ENCODE data around the gene TSGA10.
"Not testable (repeated sequence)": the region's sequence is repeated elsewhere in the genome, so short reads cannot be mapped to it uniquely, and the experiment has no call there.

Gene TSGA10

GRCh38 chr2:99154643-99155536 is at the start of gene TSGA10, which contains the start of gene LIPT1:
Gene TSGA10 (minus strand): TSS chr2:99154942. CDS start chr2:99109439, 45,503 bp downstream.
Gene LIPT1 (plus strand): TSS chr2:99154967. CDS start chr2:99161958, 6,991 bp downstream.
- DNase-seq = peak; percentile 80 to 97

GRCh38 chr2:99201959-99202678 is 47.4 kb upstream of the TSGA10 start:
- DNase-seq = no peak

DNA sequence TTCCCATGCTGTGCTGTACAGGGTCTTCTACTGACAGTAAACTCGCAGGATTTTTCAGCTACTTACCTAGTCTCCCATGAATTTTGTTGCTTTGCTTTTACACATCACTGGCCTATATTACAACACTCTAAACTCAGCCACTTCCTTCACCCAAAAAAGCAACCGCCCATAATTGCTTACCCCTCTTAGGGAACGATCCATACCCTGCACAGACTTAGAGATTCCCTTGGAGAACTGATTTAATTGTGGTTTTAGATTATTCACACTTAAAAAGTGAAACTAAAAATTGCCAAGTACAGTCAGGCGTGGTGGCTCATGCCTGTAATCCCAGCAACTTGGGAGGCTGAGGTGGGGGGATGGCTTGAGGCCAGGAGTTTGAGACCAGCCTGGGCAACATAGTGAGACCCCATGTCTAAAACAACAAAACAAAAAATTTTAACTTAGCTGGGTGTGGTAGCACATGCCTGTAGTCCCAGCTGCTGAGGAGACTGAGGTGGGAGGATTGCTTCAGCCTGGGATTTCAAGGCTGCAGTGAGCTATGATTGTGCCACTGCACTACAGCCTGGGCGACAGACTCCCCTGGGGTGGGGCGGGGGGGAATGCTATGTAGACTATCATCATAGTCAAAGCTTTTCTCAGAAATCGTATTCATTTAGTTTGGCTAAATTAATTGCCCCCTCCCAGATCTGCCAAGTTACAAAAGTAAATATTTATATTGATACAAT is 45.5 kb upstream of the TSGA10 start:
- DNase-seq = no peak

DNA sequence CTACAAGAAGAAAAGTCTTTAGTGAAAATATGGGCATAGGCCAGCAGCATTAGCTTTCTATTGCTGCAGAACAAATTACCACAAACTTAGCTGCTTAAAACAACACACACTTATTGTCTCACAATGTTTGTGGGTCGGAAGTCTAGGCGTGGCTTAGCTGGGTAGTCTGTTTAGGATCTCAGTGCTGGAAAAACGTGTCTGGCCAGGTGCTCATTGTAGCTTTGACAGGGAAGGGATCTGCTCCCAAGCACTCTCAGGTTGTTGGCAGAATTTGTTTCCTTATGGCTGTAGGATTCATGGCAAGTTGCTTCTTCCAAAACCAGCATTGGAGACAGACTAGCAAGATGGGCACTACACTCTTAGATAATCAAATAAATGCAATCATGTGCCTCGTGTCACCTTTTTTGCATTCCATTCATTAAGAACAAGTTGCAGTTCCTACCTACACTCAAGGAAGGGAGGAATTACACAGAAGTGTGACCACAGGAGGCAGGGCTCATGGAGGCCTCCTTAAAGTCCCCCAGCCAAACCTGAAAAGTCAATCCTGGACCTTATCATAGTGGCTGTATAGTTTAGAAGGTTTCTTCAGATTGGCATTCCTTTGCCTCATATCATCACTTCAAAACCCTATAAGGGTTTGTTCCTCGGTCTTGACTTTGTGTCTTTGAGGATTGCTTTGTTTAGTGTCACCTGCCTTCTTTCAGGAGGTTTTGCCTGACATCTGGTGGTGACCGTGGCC is 43.5 kb upstream of the TSGA10 start:
- DNase-seq = no peak

- DNase-seq = not testable (repeated sequence)
Measured at GRCh38 chr2:99192364-99192763, 37.6 kb upstream of the TSGA10 start.

DNA sequence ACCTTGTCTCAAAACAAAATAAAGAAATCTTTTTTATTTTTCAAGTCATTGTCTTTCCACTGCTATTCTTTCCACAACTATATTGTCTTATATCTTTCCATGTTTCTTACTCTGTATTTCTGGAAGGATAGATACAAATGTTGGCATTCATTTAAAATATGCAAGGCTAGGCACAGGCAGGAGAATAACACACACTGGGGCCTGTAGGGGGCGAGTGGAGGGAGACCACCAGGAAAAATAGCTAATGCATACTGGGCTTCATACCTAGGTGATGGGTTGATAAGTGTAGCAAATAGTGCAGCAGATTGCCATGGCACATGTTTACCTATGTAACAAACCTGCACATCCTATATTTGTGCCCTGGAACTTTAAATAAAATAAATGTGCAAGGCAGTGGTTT is 35.8 kb upstream of the TSGA10 start:
- DNase-seq = no peak

GRCh38 chr2:99188357-99188756 is 33.6 kb upstream of the TSGA10 start:
- no peak for DNase-seq

DNA sequence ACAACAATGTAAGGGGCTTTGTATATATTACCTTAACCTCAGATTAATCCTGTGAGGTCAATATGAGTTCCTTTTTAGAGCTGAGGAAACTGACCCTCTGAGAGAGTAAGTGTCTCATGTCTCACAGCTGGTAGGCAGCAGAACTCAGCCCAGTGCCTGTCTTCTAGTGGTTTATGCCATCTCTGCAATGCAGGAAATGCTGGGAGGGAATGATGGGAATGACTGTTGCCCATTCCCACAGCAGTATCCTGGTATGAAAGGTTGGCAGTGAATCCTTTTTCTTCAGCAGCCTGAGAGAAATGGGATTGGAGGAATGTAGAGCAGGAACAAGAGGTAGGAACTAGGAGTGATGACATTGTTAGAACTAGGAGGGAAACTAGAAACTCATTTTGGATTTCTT is 32.3 kb upstream of the TSGA10 start:
- DNase-seq = no peak

DNA sequence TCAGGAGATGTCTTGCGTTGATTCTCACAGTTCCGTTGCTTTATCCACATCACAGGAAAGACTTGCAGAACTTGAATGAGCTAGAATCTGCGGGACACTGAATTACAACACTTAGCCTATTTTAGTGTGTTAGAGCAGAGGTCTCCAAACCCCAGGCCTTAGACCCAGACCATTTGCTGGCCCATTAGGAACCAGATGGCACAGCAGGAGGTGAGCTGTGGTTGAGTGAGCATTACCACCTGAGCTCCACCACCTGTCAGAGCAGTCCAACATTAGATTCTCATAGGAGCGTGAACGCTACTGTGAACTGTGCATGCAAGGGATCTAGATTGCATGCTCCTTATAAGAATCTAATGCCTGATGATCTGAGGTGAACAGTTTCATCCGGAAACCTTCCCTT is 30.1 kb upstream of the TSGA10 start:
- no peak for DNase-seq

DNA sequence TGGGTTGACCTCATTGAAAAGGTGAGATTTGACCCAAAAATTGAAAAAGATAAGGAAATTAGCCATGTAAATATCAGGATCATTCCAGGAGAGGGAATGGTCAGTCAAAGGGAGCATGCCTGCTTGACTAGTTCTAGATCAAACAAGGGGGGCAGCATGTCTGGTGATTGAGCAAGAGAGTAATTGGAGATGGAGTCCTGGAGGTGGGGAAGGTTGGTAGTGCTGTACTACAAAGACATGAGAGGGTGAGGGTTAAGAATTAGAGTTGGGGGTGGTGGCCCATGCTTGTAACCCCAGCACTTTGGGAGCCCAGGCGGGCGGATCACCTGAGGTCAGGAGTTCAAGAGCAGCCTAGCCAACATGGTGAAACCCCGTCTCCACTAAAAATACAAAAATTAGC is 28.3 kb upstream of the TSGA10 start:
- DNase-seq = no peak

DNA sequence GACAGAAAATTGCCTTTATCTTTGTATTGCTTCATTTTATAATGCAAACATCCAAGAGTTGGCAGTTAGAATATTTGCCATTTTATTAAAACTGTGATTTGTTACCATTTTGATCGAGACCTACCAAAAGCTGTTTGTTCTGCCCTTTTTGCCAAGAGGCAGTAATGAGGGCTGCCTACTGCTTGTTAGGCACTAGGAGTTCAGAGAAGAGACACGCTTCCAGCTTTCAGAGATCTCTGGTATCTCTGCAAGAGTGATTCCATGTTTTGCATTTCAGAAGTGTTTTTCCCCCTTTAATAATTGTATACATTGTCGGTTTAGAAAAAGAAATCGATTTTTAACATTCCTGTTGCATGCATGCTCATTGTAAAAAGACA is 26.9 kb upstream of the TSGA10 start:
- DNase-seq = no peak

GRCh38 chr2:99180755-99181623 is 26.2 kb upstream of the TSGA10 start, which contains the start of the genes MITD1 and MRPL30:
Gene MITD1 (minus strand): TSS chr2:99181058. CDS start chr2:99180981, 77 bp downstream.
Gene MRPL30 (plus strand): TSS chr2:99181184. CDS start chr2:99186204, 5,020 bp downstream.
- peak; percentile 93 to 97 for DNase-seq

DNA sequence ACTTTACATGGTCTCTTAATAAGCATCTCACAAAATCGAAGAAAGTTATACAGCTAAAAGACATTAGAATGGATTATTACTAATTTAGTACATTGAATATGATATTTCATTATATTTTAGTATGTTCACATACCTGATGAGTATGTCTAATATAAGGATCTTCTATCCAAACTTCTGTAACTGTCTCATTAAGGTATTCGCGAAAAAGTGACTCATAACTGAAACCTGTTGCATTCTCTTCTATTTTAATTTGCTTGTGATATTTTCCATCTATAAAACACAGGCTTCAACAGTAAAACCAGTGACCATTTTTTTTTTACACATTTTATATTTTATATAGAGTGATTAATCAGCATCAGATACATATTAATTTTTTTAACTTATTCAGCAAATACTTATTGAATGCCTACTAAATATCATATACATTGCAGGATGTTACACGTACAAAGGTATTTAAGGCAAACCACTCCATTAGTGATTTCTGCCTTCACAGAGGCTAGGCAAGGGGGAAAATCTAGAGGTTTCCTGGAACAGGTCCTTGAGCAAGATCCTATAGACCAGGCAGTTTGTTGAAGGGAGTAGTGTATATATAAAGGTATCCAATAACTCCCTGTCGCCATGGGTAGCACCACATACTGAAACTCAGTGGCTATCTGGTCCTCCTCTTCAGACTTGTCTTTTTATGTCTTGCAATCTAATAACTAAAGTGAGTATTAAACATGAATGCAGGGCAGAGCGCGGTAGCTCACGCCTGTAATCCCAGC is 16.8 kb upstream of the TSGA10 start:
- DNase-seq = no peak

DNA sequence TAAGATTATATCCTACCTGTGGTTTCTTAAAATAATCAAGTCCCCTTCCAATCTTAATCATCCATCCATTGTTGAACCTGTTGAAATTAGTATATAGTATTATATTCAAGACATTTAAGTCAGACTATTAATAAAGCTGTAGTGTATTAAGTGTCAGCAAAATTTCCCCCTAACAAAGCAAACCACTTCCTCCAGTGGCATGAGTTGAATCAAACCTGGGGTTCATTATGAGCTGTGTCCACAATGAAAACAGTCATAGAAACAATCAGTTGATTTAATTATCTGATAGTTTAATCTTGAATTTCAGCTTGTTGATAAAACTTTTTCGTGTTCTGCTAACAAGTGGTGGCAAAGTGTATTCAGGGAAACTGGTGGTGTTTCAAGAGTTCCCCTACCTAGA is 14.8 kb upstream of the TSGA10 start:
- no peak for DNase-seq

DNA sequence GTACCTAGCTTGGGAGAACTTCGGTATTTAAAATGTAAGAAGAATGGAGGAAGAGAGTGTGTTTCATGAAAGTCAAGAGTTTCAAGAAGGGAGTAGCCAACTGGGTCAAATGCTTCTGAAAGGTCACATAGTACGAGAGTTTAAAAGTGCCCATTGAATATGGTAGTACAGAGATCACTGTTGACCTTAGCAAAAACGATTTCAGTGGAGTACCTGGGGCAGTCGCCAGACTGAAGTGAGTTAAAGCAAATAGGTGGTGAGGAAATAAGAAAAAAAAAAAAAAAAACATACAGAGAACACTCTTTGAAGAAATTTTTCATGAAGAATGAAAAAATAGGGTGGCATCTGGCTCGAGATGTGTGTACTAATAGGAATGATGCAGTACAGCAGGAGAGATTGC is 11.5 kb upstream of the TSGA10 start:
- no peak for DNase-seq

GRCh38 chr2:99159594-99159993 is 4.9 kb upstream of the TSGA10 start:
- no peak for DNase-seq

GRCh38 chr2:99158599-99158998 is 3.9 kb upstream of the TSGA10 start:
- no peak for DNase-seq

GRCh38 chr2:99156891-99157290 is 2.1 kb upstream of the TSGA10 start:
- no peak for DNase-seq

DNA sequence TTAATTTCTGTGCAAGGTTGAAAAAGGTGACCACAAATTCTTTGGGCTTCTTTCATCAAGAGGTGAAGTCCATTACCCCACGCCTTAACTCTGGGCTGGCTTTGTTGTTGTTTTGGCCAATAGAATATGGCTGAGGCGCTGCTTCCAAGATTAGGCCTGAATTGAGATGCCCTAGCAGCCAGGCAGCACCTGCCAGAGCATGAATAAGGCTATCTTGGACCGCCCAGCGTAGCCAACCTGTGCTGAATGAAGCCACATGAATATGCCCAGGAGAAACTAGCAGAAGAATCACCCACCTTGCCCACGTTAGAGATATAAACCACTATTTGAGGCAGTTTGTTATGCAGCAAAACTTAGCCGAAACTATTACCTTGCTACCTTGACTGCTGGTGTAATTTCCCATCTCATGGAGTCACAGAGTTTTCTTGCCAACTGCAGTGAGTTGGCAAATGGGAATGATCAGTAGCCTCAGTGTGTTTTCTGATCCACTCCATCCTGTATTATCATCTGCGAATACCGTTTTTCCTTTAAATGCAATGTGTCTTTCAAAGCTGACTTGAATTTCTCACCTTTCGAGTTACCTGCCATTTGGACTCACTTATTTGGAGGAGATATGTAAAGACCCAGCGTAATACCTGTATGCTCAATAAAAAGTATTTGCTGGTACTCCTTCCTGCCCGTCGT is 679 bp downstream of the TSGA10 start:
- no peak for DNase-seq

All from NCI-H526 (cell line).